Measurements from ENCODE around the gene THEM5. TPM values are rescaled to one million over a fixed set of nuclear protein-coding genes. Genes with fewer than 3 reads are reported as not detected.
A peak's percentile ranks its signal among the peaks of the same experiment; 100 is the strongest.

The THEM5 gene
- total and polyA plus RNA-seq, 10 of the 15 experiments (the other 5 are each of a cell fraction or from before 2014, with no cell fraction given) = 0.16 TPM; not detected in 9

GRCh38 chr1:151839457-151840403 is 13.8 kb downstream of the THEM5 start, which contains the start of gene C2CD4D (continued):
- TF ChIP-seq HDAC6 (IDR thresholded peaks at IDR 0.05; ENCODE audit: unreplicated experiment) = no peak
- TF ChIP-seq BCLAF1 (IDR thresholded peaks at IDR 0.05) = no peak
- no peak for TF ChIP-seq E4F1 (IDR thresholded peaks at IDR 0.05; ENCODE audit: borderline replicate concordance, partially characterized antibody)
- TF ChIP-seq EZH2 (IDR thresholded peaks at IDR 0.05; ENCODE audit: borderline replicate concordance, control insufficient read depth, low read depth, low read length) = no peak
- TF ChIP-seq NRF1 (conservative IDR thresholded peaks at IDR 0.05; ENCODE audit: low read depth, low read length) = no peak
- no peak for TF ChIP-seq ZNF384 (IDR thresholded peaks at IDR 0.05; ENCODE audit: borderline replicate concordance, low read depth, low read length)
- TF ChIP-seq RCOR1 (conservative IDR thresholded peaks at IDR 0.05; ENCODE audit: low read depth, low read length) = no peak
- no peak for TF ChIP-seq ZNF592 (IDR thresholded peaks at IDR 0.05)
- TF ChIP-seq SIN3A (IDR thresholded peaks at IDR 0.05; ENCODE audit: low read depth, low read length) = 0 out of 2 replicates have a peak, but pooled peaks have one; percentile 45
- no peak for TF ChIP-seq KDM1A (IDR thresholded peaks at IDR 0.05; ENCODE audit: borderline replicate concordance)
- no peak for TF ChIP-seq IRF3 (IDR thresholded peaks at IDR 0.05)
- TF ChIP-seq ASH2L (IDR thresholded peaks at IDR 0.05; ENCODE audit: borderline replicate concordance, low read depth) = no peak
- TF ChIP-seq NFXL1 (IDR thresholded peaks at IDR 0.05; ENCODE audit: borderline replicate concordance) = 0 out of 2 replicates have a peak, but pooled peaks have one; percentile 25
- TF ChIP-seq MXI1 (IDR thresholded peaks at IDR 0.05; ENCODE audit: low read depth, low read length) = peak; percentile 46; the same call in 1 of the 2 replicates
- TF ChIP-seq PAX8 (IDR thresholded peaks at IDR 0.05) = no peak
- TF ChIP-seq TCF12 (IDR thresholded peaks at IDR 0.05; ENCODE audit: low read depth, low read length) = no peak
- no peak for TF ChIP-seq RAD51 (IDR thresholded peaks at IDR 0.05)
- no peak for TF ChIP-seq RAD21 (IDR thresholded peaks at IDR 0.05; ENCODE audit: insufficient read depth, low read depth, low read length)

Data from GM12878 (cell line).